Omental fat pad (tissue), 4 donors: ENCODE measurements around the gene RAB4B. TPM values are rescaled to one million over a fixed set of nuclear protein-coding genes. Genes with fewer than 3 reads are reported as not detected.
A peak's percentile ranks its signal among the peaks of the same experiment; 100 is the strongest.

ENCODE experiments used
- ATAC-seq: fragments of 150-250 bp; one replicate; pipeline ENCODE4 v1.9.1; 2016; ENCODE audit warnings: mild to moderate bottlenecking, moderate library complexity; ENCODE audit not compliant: low FRiP score
- DNase-seq: peaks from one replicate; pipeline ENCODE4 v3.0.0-alpha.2; 2019; ENCODE audit warnings: low spot score
- CTCF ChIP-seq, 3 donors: fragments of 450-650 bp; IDR thresholded peaks; one replicate each; pipeline ENCODE4 v1.5.1; 2016 to 2017; ENCODE audit warnings: antibody characterized with exemption in 3 of 3, mild to moderate bottlenecking in 3 of 3, moderate library complexity in 2 of 3
- total RNA-seq, 4 donors: library from RNA; depleted of rRNA; stranded (reverse); fragments of >200 nt; gene quantifications; one replicate each; pipeline ENCODE4 v1.1.0, GENCODE V29; 2016

Gene RAB4B
- total RNA-seq, 4 donors from 2014 or later: 20.0 to 37.0 (median 21.7) TPM

- no peak for TF ChIP-seq CTCF (IDR thresholded peaks at IDR 0.05)
- DNase-seq (no peak), ATAC-seq (no peak)
These were observed 34.1 kb upstream of the RAB4B start for GRCh38 chr19:40743926-40744325.

GRCh38 chr19:40744554-40745401 is 33.3 kb upstream of the RAB4B start:
- TF ChIP-seq CTCF (IDR thresholded peaks at IDR 0.05): no peak
- ATAC-seq (peak; percentile 17), DNase-seq (no peak)

GRCh38 chr19:40745402-40745780 is 32.7 kb upstream of the RAB4B start:
- no peak for TF ChIP-seq CTCF (IDR thresholded peaks at IDR 0.05)
- ATAC-seq (no peak), DNase-seq (no peak)

GRCh38 chr19:40747536-40747935 is 30.5 kb upstream of the RAB4B start:
- no peak for TF ChIP-seq CTCF (IDR thresholded peaks at IDR 0.05)
- DNase-seq (no peak), ATAC-seq (no peak)

GRCh38 chr19:40750058-40750873 is 27.8 kb upstream of the RAB4B start, which contains the start of gene ACTMAP:
Gene ACTMAP, minus strand, starts transcription at chr19:40750477. Its CDS starts 674 bp downstream, at chr19:40749803.
- no peak for TF ChIP-seq CTCF (IDR thresholded peaks at IDR 0.05)
- ATAC-seq: peak; percentile 96
- DNase-seq: peak; percentile 98

GRCh38 chr19:40750874-40751537 is 27.0 kb upstream of the RAB4B start, which contains the start of gene SNRPA:
Gene SNRPA, plus strand, starts transcription at chr19:40751203. Its CDS starts 206 bp downstream, at chr19:40751409.
- peak; percentile 84 for ATAC-seq

More at GRCh38 chr19:40750874-40751537, 27.0 kb upstream of the RAB4B start, which contains the start of gene SNRPA:
- TF ChIP-seq CTCF (IDR thresholded peaks at IDR 0.05): no peak
- DNase-seq: peak; percentile 94
